ENCODE results near the gene DYNLT5.
"Not testable (repeated sequence)": the region's sequence is repeated elsewhere in the genome, so short reads cannot be mapped to it uniquely, and the experiment has no call there.

The DYNLT5 gene, protein sequence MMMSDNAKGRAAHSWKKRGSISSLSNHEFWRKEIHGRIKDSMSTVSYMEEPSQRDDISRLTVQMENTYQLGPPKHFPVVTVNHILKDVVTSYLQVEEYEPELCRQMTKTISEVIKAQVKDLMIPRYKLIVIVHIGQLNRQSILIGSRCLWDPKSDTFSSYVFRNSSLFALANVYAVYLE

DNA sequence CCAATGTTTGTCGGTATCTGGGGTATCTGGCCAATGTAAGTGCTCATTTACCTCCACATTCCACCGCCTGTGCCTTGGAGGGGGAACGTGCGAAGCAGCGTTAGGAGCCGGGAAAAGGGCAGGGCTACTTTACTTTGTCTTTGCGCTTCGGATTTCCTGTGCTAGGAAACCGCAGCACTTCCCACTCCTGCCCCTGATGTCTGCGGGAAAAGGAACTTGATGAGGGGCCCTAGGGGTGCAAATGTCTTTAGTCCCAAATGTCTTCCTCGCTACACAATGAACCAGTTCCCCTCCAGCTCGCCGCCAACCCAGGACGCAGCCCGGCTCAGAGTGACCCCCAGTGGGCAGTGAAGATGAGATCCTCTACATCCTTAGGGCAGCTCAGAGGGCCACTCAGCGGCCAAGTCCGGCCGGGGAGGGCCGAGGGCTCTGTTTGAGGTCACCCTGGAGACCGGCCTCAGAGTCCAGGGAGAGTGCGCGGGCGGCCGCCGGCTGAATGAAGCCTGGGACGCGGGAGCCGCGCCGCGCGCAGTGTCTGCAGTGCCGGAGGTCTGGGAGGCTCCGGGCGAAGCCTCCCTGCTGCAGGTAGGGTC is at the start of gene DYNLT5:
Gene DYNLT5 (plus strand): TSS at position 460 of the 593 bp plus-strand sequence. CDS start 2,200 bp downstream, outside the sequence.
- no peak within 1 kb of the TSS for H3K27ac Mint-ChIP-seq
- peak within 1 kb of the TSS; percentile 64 for H3K4me3 Mint-ChIP-seq
- no peak for DNase-seq
- H3K4me1 Mint-ChIP-seq (ENCODE audit: low read depth), result peaks cover 13% of the 10 kb centered on the region
- no peaks in the 10 kb centered on the region for H3K36me3 Mint-ChIP-seq (ENCODE audit: low read depth)
- H3K9me3 Mint-ChIP-seq, result no peaks in the 10 kb centered on the region
- peaks cover 61% of the 10 kb centered on the region for H3K27me3 Mint-ChIP-seq

DNA sequence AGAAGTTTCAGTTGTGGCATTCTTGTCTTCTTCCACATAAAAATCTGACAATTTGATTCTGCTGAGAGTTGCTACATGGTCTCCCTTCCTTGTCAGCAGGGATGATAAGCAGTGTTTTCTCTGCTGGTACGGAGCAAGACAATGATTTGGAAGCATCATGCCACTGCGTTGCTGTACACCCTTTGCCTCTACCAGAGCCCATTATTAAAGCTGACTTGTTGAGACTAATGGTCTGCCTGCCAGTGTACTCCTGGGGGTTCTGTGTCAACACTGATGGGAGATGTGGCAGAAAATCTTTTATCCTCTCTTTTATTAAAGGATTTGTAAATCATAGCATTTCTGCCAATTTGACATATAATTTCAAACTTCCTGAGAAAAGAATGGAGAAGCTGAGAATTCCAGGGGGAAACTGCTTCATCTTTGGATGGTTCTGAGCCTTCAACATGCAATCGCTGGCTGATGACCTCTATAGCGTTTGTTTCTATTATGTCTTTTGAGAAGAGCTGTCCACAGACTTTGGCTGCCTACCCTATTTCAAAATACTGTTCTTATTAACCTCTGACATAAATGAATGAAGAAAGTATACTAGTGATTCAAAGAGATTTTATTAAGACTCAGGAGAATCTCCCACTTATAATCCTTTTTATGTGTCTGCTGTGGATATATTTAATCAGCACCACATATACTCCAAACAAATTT is 47.9 kb upstream of the DYNLT5 start:
- no peak for DNase-seq
- no peak overlapping the region for H3K27ac Mint-ChIP-seq
- no peaks in the 10 kb centered on the region for H3K36me3 Mint-ChIP-seq (ENCODE audit: low read depth)
- no peaks in the 10 kb centered on the region for H3K4me1 Mint-ChIP-seq (ENCODE audit: low read depth)
- no peaks in the 10 kb centered on the region for H3K9me3 Mint-ChIP-seq
- peaks cover 16% of the 10 kb centered on the region for H3K27me3 Mint-ChIP-seq
- H3K4me3 Mint-ChIP-seq, result no peak overlapping the region

DNA sequence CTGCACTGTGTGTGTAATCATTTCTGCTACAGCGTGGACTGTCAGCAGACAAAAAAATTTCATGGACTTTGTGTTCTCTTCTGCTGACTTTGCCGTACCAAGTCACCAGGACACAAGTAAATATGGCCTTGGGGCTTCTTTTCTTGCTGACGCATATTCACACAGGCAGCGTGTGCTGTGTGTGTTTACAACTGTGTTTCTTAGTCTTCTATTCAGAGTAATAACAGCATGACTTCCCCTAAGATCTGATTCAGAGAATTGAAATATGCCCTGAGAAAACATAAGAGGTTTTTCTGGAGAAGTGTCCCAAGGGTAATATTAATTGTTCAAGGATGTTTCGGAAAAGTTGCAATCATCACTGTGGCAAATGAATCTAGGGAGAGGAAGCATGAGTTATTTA is 47.1 kb upstream of the DYNLT5 start:
- no peaks in the 10 kb centered on the region for H3K9me3 Mint-ChIP-seq
- H3K4me3 Mint-ChIP-seq, result no peak overlapping the region
- H3K36me3 Mint-ChIP-seq (ENCODE audit: low read depth), result no peaks in the 10 kb centered on the region
- H3K27ac Mint-ChIP-seq, result no peak overlapping the region
- no peak for DNase-seq
- no peaks in the 10 kb centered on the region for H3K4me1 Mint-ChIP-seq (ENCODE audit: low read depth)
- H3K27me3 Mint-ChIP-seq, result peaks cover 17% of the 10 kb centered on the region

DNA sequence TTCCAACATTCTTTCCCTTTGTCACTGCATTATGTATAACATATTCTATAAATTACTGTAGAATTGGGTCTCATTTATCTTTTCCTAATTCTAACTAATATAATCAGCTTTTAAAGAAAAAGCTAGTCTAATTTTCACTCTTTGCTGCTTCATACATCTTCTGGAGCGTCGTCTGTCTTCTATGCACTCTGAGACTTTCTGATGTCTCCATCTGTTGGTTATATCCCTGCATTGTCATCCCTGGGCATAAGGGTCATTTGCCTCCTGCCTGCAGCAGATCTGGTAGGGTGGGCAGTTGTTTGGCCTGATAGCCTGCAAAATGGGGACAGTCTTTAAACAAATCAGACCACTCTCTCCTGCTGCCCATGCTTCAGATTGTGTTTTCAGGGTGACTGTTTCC is 40.8 kb upstream of the DYNLT5 start:
- Mint-ChIP-seq H3K27ac (no peak overlapping the region), H3K4me1 (ENCODE audit: low read depth) (no peaks in the 10 kb centered on the region), H3K9me3 (no peaks in the 10 kb centered on the region), H3K4me3 (no peak overlapping the region), H3K27me3 (peaks cover 21% of the 10 kb centered on the region), H3K36me3 (ENCODE audit: low read depth) (no peaks in the 10 kb centered on the region)
- DNase-seq, result no peak

DNA sequence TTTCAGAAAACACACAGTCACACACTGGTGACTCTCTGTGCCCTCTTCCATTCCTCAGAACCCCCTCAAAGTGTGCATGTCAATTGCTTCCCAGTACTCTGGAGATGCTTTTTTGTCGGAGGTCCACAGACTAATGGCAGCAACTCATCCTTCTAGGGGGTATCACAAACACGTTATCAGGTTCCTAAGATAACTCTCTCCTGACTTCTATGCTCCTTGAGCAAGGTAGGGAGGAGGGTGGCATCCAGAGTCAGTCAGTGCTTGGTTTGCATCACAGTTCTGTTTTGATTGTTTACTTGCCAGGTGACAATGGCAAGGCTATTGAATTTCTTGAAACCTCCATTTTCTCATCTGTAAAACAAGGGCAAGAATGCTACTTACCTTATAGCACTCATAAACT is 39.4 kb upstream of the DYNLT5 start:
- DNase-seq, result no peak
- no peaks in the 10 kb centered on the region for H3K9me3 Mint-ChIP-seq
- peaks cover 17% of the 10 kb centered on the region for H3K27me3 Mint-ChIP-seq
- no peaks in the 10 kb centered on the region for H3K4me1 Mint-ChIP-seq (ENCODE audit: low read depth)
- H3K36me3 Mint-ChIP-seq (ENCODE audit: low read depth), result no peaks in the 10 kb centered on the region
- no peak overlapping the region for H3K4me3 Mint-ChIP-seq
- H3K27ac Mint-ChIP-seq, result no peak overlapping the region

DNA sequence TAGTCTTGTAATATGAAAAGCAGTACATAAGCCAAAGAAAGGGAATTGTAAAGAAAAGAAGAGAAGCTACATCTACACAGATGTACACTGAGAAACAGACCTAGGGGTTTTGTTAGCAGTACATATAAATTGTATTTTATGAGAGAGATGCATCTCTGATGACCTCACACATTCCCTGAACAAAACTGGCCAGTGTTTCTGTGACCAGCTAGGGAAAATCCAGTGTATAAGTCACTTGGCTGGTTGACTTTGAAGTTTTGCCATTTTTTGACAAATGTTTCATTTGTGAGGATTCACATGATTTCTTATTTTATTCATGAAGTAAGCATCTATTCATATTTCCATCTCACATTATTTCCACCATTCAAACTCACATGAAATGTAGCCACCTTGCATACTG is 28.3 kb upstream of the DYNLT5 start:
- H3K4me3 Mint-ChIP-seq, result no peak overlapping the region
- no peaks in the 10 kb centered on the region for H3K36me3 Mint-ChIP-seq (ENCODE audit: low read depth)
- peaks cover 20% of the 10 kb centered on the region for H3K27me3 Mint-ChIP-seq
- no peaks in the 10 kb centered on the region for H3K9me3 Mint-ChIP-seq
- H3K4me1 Mint-ChIP-seq (ENCODE audit: low read depth), result peaks cover 11% of the 10 kb centered on the region
- no peak for DNase-seq
- no peak overlapping the region for H3K27ac Mint-ChIP-seq

DNA sequence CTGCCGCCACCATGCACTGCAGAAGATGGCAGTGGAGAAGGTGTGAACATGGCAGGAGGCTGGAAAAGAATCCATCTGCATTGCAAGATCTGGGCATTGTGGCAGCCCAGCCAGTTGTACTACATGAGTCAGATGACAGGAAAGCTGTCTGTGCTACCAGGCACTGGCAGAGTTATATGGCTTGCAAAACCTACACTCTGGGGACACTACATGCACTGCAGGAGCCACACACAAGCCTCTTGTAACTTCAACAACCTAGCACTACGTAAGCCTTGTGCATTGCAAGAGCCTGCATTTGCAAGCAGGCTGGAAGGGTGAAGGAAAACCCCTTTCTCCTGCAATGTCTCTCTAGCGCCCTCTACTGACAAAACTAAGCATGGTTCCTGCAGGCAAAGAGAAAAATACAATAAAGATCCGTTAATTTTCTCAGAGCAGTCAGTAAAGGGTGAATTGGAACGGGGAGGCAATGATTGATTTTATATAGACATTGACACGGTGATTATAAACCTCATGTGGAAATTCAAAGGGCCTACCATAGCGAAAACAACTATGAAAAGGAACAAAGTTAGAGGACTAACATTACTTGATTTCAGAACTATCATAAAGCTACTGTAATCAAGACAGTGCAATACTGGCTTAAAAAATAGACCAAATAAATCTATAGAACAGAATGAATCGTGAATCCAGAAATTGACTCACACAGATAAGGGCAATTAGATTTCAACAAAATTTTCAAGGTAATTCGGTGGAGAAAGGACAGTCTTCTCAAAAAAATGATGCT is 26.2 kb upstream of the DYNLT5 start:
- Mint-ChIP-seq H3K36me3 (ENCODE audit: low read depth) (no peaks in the 10 kb centered on the region), H3K27me3 (peaks cover 17% of the 10 kb centered on the region), H3K27ac (no peak overlapping the region), H3K4me1 (ENCODE audit: low read depth) (peaks cover 17% of the 10 kb centered on the region), H3K4me3 (no peak overlapping the region), H3K9me3 (no peaks in the 10 kb centered on the region)
- DNase-seq, result peak; percentile 43

DNA sequence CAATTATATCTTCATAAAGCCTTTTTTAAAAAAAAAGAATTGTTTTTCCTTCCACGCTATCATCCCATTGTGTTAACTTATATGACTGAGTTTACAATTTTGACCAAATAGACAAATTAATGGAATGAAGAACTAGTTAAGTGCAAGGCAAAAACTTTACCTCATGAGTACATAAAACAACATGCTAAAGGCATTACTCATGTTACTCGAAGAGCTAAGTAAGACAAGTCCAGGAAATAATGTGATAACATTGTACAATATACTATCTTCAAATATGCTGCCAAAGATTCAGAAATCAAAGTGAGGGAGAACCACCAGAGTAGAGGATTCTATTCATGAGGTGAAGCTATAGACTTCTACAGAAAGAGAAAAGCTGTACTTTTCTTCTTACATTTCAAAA is 24.2 kb upstream of the DYNLT5 start:
- no peaks in the 10 kb centered on the region for H3K36me3 Mint-ChIP-seq (ENCODE audit: low read depth)
- peaks cover 29% of the 10 kb centered on the region for H3K4me1 Mint-ChIP-seq (ENCODE audit: low read depth)
- H3K9me3 Mint-ChIP-seq, result no peaks in the 10 kb centered on the region
- H3K27ac Mint-ChIP-seq, result no peak overlapping the region
- H3K27me3 Mint-ChIP-seq, result peaks cover 13% of the 10 kb centered on the region
- no peak for DNase-seq
- H3K4me3 Mint-ChIP-seq, result no peak overlapping the region

DNA sequence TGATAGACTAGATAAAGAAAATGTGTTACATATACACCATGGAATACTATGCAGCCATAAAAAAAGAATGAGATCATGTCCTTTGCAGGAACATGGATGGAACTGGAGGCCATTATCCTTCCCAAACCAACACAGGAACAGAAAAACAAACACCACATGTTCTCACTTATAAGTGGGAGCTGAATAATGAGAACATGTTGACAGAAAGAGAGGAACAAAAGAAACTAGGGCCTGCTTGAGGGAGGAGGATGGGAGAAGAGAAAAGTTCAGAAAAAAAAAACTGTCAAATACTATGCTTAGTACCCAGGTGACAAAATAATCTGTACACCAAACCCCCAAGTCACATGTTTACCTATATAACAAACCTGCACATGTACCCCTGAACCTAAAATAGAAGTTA is 23.5 kb upstream of the DYNLT5 start:
- not testable (repeated sequence) for H3K36me3 Mint-ChIP-seq (ENCODE audit: low read depth); H3K9me3 Mint-ChIP-seq; DNase-seq; H3K4me3 Mint-ChIP-seq
- peak overlapping the region; percentile 46 for H3K27ac Mint-ChIP-seq
- peaks cover 13% of the 10 kb centered on the region for H3K27me3 Mint-ChIP-seq
- H3K4me1 Mint-ChIP-seq (ENCODE audit: low read depth), result peaks cover 36% of the 10 kb centered on the region

DNA sequence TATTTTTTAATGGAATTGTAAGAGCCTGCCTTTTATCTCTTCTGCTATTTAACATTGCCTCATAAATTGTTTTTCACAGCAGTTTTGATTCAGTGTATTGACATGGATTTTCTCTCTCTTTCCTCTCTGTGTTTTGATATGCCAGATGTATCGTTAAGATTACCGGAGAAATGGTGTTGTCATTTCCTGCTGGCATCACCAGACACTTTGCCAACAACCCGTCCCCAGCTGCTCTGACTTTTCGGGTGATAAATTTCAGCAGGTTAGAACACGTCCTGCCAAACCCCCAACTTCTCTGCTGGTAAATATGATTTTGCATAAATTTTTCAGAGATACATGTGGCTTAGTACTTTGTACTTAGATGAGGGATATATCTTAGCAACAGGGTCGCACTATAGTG is 23.1 kb upstream of the DYNLT5 start:
- Mint-ChIP-seq H3K9me3 (no peaks in the 10 kb centered on the region), H3K36me3 (ENCODE audit: low read depth) (no peaks in the 10 kb centered on the region), H3K4me1 (ENCODE audit: low read depth) (peaks cover 37% of the 10 kb centered on the region), H3K4me3 (no peak overlapping the region), H3K27me3 (peaks cover 13% of the 10 kb centered on the region), H3K27ac (peak overlapping the region; percentile 53)
- DNase-seq, result no peak

DNA sequence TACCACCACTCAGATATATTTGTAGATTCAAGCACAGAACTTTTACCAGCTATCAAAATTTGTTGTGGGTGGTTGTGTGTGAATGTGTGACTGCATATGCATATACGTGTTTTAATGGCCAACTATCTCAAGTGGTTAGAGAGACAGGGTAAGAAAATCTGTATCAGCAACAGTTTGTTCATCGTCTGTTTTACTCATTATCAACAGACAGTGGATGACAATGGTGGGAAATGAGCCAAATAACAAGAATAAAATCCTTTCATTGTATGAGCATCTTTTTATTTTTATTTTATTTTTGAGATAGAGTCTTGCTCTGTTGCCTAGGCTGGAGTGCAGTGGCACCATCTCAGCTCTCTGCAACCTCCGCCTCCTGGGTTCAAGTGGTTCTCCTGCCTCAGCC is 22.7 kb upstream of the DYNLT5 start:
- no peak for DNase-seq
- peaks cover 13% of the 10 kb centered on the region for H3K27me3 Mint-ChIP-seq
- H3K4me1 Mint-ChIP-seq (ENCODE audit: low read depth), result peaks cover 37% of the 10 kb centered on the region
- no peaks in the 10 kb centered on the region for H3K36me3 Mint-ChIP-seq (ENCODE audit: low read depth)
- no peaks in the 10 kb centered on the region for H3K9me3 Mint-ChIP-seq
- H3K27ac Mint-ChIP-seq, result no peak overlapping the region
- H3K4me3 Mint-ChIP-seq, result no peak overlapping the region

DNA sequence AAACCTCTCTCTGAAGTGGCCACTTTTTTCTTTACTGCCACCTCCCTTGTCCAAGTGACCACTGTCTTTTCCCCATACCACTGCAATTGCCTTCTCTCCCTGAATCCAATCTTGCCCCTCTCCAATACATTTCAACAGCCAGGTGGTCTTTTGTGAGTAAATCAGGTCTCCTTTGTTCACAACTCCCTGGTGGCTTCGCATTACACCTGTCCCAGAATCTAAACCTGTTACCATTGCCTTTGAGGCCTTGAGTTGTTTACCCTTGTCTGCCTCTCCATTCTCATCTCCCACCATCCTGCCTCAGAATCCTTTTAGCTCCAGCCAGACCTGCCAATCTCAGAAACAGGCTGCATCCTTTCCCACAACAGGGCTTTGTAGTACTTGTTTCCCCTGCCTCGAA is 21.8 kb upstream of the DYNLT5 start:
- H3K9me3 Mint-ChIP-seq, result no peaks in the 10 kb centered on the region
- peaks cover 13% of the 10 kb centered on the region for H3K27me3 Mint-ChIP-seq
- no peak overlapping the region for H3K4me3 Mint-ChIP-seq
- no peaks in the 10 kb centered on the region for H3K36me3 Mint-ChIP-seq (ENCODE audit: low read depth)
- DNase-seq, result no peak
- no peak overlapping the region for H3K27ac Mint-ChIP-seq
- peaks cover 37% of the 10 kb centered on the region for H3K4me1 Mint-ChIP-seq (ENCODE audit: low read depth)

DNA sequence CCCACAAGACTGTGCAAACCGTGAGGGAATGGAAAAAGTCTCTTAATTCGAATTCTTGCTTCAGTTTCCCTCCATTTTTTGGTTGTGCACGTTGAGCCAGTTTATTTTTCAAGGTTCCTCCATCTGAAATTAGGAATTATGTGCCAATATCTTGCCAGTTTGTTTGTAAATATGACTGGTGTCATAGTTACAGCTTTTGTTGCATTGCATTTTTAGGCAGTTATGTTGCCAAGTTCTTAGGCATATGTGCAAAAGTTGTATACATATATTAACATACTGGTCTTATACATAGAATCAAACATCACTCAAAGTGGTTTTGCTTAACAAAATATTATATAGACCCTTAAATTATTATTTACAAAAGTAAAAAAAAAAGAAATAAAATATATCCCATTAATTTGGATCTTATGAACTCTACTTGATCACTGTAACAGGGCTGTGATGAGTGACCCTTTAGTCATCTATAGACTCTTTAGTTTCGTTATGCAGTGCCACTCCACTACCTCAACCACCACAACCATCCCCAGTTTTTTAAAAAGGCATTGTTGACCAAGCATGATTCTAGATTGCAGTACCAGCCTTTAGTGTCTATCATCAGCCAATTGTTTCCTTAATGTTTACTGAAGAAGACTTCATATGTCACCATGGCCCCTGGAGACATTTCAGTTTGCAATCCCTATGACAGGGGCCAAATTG is 20.9 kb upstream of the DYNLT5 start:
- Mint-ChIP-seq H3K27me3 (peaks cover 6% of the 10 kb centered on the region), H3K27ac (no peak overlapping the region), H3K4me1 (ENCODE audit: low read depth) (peaks cover 31% of the 10 kb centered on the region), H3K36me3 (ENCODE audit: low read depth) (no peaks in the 10 kb centered on the region), H3K4me3 (no peak overlapping the region), H3K9me3 (no peaks in the 10 kb centered on the region)
- DNase-seq, result no peak

DNA sequence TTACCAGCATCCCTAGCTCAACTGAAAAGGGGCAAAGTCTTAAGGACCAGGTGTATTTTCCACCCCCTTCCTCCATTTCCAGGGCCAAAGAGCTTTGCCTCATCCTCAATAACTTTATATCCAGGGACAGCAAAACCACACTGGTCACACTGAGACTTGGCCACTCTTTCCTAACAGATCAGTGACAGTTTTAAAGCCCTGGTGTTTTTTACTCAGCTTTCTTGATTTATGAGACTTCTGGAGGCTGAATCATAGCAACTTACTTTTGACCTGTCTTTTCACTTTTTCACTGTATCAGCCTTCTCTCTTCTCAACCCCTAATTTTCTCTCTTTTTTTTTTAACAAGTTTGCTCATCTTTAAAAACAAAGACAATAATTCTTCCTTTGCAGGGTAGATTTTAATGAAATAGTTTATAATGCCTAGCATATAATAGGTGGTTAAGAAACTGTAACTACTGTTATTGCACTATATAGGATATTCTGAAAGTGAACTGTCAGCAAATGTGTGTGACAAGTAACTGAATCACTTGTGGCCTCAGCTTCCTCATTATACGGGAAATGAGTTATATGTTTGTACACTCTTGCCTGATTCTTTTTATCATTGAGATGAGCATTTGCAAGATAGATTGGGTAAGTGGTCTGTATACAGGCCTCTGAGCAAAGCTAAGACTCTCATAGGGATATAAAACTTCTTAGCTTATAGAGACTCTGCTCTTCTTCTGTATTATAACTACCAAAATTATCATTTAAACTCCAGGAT is 19.7 kb upstream of the DYNLT5 start:
- H3K27me3 Mint-ChIP-seq, result peaks cover under 1% of the 10 kb centered on the region
- no peaks in the 10 kb centered on the region for H3K36me3 Mint-ChIP-seq (ENCODE audit: low read depth)
- H3K4me1 Mint-ChIP-seq (ENCODE audit: low read depth), result peaks cover 31% of the 10 kb centered on the region
- H3K4me3 Mint-ChIP-seq, result no peak overlapping the region
- H3K9me3 Mint-ChIP-seq, result no peaks in the 10 kb centered on the region
- H3K27ac Mint-ChIP-seq, result peak overlapping the region; percentile 73
- no peak for DNase-seq
